Right lobe of liver (tissue), 6 donors: ENCODE measurements around the gene UBE3C. TPM values are rescaled to one million over a fixed set of nuclear protein-coding genes. Genes with fewer than 3 reads are reported as not detected.
A peak's percentile ranks its signal among the peaks of the same experiment; 100 is the strongest.
"Not testable (repeated sequence)": the region's sequence is repeated elsewhere in the genome, so short reads cannot be mapped to it uniquely, and the experiment has no call there.

Experiments
- ATAC-seq, 4 donors: fragments of 200-7000 bp; cut with Tn5 transposase; one replicate each; pipeline ENCODE4 v1.9.1; 2020; ENCODE audit warnings: mild to moderate bottlenecking in 4 of 4, moderate library complexity in 4 of 4
- DNase-seq, 3 donors: peaks; one replicate each; pipeline ENCODE4 v3.0.0-alpha.2; 2020
- H3K27ac ChIP-seq, 3 donors: fragments of 200-600 bp; one replicate each; pipeline ENCODE4 v1.8.0; 2022
- H3K27me3 ChIP-seq, 2 donors: fragments of 200-600 bp; one replicate each; pipeline ENCODE4 v1.8.0; 2022
- H3K36me3 ChIP-seq, 4 donors: fragments of 200-600 bp; sonication (generic) in 1 of 4; one replicate each; pipeline versions ENCODE4 v1.5.1 to v1.8.0; 2017 to 2022; ENCODE audit warnings: control low read depth in 1 of 4
- H3K4me1 ChIP-seq, 4 donors: fragments of 200-600 bp; sonication (generic) in 1 of 4; one replicate each; pipeline versions ENCODE4 v1.5.1 to v1.8.0; 2017 to 2022; ENCODE audit warnings: control low read depth in 1 of 4
- H3K4me3 ChIP-seq, 3 donors: fragments of 200-600 bp; one replicate each; pipeline ENCODE4 v1.8.0; 2022
- H3K9me3 ChIP-seq, 4 donors: fragments of 200-600 bp; sonication (generic) in 1 of 4; one replicate each; pipeline versions ENCODE4 v1.5.1 to v1.8.0; 2017 to 2022; ENCODE audit warnings: control low read depth in 1 of 4
- POLR2A ChIP-seq: fragments of 450-650 bp; IDR thresholded peaks from one replicate; pipeline ENCODE4 v1.6.1; 2017; ENCODE audit warnings: antibody characterized with exemption, mild to moderate bottlenecking
- WGBS: methylation state at CpG from one replicate; pipeline ENCODE4 v1.1.6; 2018; ENCODE audit warnings: low coverage, low lambda C conversion rate; ENCODE audit not compliant: insufficient coverage; ENCODE audit errors: missing lambda C conversion rate; 5-methylcytosine and 5-hydroxymethylcytosine counted together
- intact Hi-C, 2 donors: fragments of 100-400 bp; cut with DNase I; formaldehyde crosslinking; loops; one replicate each; pipeline versions ENCODE4 v1.11.2 to v1.14.1; 2022
- total RNA-seq, 6 experiments: library from RNA; depleted of rRNA in 2 of 6; stranded (reverse); fragments of >200 nt in 2 of 6; fragmentation: NEBNext Ultra II Directional in 3 of 6; extraction: Animal tissue kit (Norgen Biotek cat#: 25700) in 3 of 6; gene quantifications; one replicate each; pipeline versions ENCODE4 v1.1.0 to v1.2.4, GENCODE V29; 2016 to 2023
- TF ChIP-seq, protein P1 (sequence below), 4 donors: fragments of 200-600 bp in 3 of 4; fragments of 450-650 bp in 1 of 4; IDR thresholded peaks; one replicate each; pipeline versions ENCODE4 v1.5.1 to v1.8.0; 2016 to 2022; ENCODE audit warnings: antibody characterized with exemption in 4 of 4, mild to moderate bottlenecking in 2 of 4
- donor health status: DM: no; HTN: yes; CAD: no.
- donor health status: DM: no; HTN: no; CAD: no.
- donor health status: DM: no; HTN: no; CAD: no.
- donor health status: DM: no; HTN: yes; CAD: no.
- donor health status: DM: no; HTN: yes; CAD: no.

Gene UBE3C
- total RNA-seq, 6 experiments from 2014 or later, result 28.3 to 48.1 (median 31.9) TPM

DNA sequence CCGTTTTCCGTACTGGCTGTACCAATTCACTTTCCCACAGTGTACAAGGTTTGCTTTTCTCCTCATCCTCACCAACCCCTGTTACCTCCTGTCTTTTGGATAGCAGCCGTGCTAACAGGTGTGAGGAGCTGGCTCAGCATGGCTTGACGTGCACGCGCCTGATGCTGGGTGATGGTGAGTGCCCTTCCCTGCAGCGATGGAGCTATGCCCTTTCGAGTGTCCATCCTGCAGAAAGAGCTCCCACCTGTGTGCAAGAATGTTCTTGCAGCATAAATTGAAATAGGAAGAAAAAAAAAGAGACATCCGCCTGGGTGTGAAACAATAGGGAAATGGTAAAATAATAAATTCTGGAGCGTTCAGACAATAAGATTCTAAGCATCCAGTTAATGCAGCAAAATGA, 9.5 kb upstream of the UBE3C start:
- TF ChIP-seq, protein P1, sequence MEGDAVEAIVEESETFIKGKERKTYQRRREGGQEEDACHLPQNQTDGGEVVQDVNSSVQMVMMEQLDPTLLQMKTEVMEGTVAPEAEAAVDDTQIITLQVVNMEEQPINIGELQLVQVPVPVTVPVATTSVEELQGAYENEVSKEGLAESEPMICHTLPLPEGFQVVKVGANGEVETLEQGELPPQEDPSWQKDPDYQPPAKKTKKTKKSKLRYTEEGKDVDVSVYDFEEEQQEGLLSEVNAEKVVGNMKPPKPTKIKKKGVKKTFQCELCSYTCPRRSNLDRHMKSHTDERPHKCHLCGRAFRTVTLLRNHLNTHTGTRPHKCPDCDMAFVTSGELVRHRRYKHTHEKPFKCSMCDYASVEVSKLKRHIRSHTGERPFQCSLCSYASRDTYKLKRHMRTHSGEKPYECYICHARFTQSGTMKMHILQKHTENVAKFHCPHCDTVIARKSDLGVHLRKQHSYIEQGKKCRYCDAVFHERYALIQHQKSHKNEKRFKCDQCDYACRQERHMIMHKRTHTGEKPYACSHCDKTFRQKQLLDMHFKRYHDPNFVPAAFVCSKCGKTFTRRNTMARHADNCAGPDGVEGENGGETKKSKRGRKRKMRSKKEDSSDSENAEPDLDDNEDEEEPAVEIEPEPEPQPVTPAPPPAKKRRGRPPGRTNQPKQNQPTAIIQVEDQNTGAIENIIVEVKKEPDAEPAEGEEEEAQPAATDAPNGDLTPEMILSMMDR (IDR thresholded peaks at IDR 0.05), result no peak
- no peak for TF ChIP-seq POLR2A
- whole genome bisulfite sequencing, result 74% methylated on average over 10 of the region's 10 CpGs
- intact Hi-C loops, result no loop called here

DNA sequence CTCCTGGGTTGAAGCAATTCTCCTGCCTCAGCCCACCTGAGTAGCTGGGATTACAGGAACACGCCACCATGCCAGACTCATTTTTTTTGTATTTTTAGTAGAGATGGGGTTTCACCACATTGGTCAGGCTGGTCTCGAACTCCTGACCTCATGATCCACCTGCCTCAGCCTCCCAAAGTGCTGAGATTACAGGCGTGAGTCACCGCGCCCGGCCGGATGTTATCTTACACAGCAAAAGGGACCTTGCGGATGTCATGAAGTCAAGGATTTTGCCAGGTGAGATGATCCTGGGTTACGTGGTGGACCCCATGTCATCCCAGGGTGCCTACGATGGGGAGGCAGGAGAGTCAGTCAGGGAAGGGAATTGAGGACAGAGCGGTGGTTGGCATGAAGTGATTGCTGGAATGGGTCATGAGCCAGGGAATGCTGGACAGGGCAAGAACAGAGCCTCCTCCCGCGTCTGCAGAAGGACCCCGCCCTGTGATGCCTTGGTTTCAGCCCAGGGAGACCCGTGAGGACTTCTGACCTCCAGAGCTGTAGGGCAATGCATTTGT, 8.7 kb upstream of the UBE3C start:
- 62% methylated on average over 14 of the region's 15 CpGs for WGBS
- TF ChIP-seq, protein P1 (IDR thresholded peaks at IDR 0.05), result no peak
- TF ChIP-seq POLR2A, result no peak
- DNase-seq, result peak in 1 of 3 donors; percentile 30
- H3K9me3 ChIP-seq, result no peaks in the 10 kb centered on the region
- intact Hi-C loops, result no loop called here
- no peak for ATAC-seq
- no peaks in the 10 kb centered on the region for H3K27me3 ChIP-seq
- H3K36me3 ChIP-seq, result no peaks in the 10 kb centered on the region
- no peak overlapping the region for H3K4me3 ChIP-seq
- no peak overlapping the region for H3K27ac ChIP-seq
- H3K4me1 ChIP-seq, result no peaks in the 10 kb centered on the region

More for the DNA sequence above, 9.5 kb upstream of the UBE3C start:
- Histone ChIP-seq H3K27ac (no peak overlapping the region), H3K36me3 (no peaks in the 10 kb centered on the region), H3K9me3 (no peaks in the 10 kb centered on the region), H3K4me3 (no peak overlapping the region), H3K4me1 (no peaks in the 10 kb centered on the region), H3K27me3 (no peaks in the 10 kb centered on the region)
- no peak for ATAC-seq
- DNase-seq, result peak in 1 of 3 donors; percentile 20

DNA sequence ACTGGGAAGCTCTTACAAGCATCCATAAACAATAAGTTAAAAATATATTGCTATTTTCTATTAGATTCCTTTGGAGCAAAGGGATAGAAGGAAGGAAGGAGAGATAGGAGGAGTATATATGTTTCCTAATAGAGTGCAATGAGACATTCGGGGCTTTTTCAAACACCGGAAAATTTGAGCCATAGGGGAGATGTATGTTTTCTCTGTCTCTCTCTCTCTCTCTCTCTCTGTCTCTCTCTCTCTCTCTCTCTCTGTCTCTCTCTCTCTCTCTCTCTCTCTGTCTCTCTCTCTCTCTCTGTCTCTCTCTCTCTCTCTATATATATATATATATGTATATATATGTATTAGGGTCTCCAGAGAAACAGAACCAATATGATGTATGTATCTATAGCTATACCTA, 7.9 kb upstream of the UBE3C start:
- H3K4me1 ChIP-seq, H3K27me3 ChIP-seq, H3K9me3 ChIP-seq, DNase-seq, ATAC-seq, intact Hi-C loops, H3K36me3 ChIP-seq, H3K4me3 ChIP-seq, H3K27ac ChIP-seq: not testable (repeated sequence)
- 73% methylated on average over 2 of the region's 2 CpGs for WGBS

DNA sequence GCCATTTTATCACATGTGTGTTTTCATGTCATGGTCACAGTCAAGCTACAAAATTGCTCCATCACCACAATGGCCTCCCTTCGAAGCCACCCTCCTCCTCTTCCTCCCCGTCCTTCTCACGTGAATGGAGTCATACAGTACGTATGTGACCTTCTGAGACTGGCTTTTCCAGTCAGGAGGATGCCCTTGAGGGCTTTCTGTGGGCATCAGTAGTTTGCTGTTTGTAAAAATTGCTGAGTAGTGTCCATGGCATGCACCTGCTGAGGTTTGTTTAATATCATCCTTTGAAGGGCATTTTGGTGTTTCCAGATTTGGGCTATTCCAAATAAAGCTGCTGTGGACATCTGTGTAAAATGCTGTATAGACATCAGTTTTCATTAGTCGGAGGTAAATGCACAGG, 5.9 kb upstream of the UBE3C start:
- intact Hi-C loops, result no loop called here
- no peak for DNase-seq

DNA sequence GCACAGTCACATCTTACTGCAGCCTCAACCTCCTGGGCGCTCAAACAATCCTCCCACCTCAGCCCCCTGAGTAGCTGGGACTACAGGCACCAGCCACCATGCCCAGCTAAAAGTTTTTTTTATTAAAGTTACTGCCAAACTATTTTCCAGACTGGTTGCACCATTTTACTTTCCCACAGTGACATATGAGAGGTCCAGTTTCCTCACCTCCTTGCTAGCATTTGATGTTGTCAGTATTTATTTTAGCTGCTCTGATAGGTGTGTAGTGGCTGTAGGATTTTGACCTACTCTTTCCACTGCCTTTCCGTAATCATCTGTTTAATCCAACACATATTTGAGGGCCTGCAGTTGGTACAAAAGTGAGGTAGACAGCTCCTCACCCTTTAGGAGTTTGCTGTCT, 5.4 kb upstream of the UBE3C start:
- Histone ChIP-seq H3K9me3 (no peaks in the 10 kb centered on the region), H3K4me3 (no peak overlapping the region), H3K4me1 (peaks cover 0 to 5% (median 0%) of the 10 kb centered on the region in 4 donors), H3K36me3 (no peaks in the 10 kb centered on the region), H3K27me3 (no peaks in the 10 kb centered on the region), H3K27ac (no peak overlapping the region)
- intact Hi-C loops, result no loop called here
- DNase-seq (no peak), ATAC-seq (no peak)
- no peak for TF ChIP-seq POLR2A
- TF ChIP-seq, protein P1 (IDR thresholded peaks at IDR 0.05), result no peak
- WGBS, result 83% methylated on average over 2 of the region's 2 CpGs

More for the DNA sequence above, 5.9 kb upstream of the UBE3C start:
- H3K27me3 ChIP-seq, result no peaks in the 10 kb centered on the region
- H3K4me3 ChIP-seq, result no peak overlapping the region
- no peak overlapping the region for H3K27ac ChIP-seq
- ATAC-seq, result no peak
- TF ChIP-seq, protein P1 (IDR thresholded peaks at IDR 0.05), result no peak
- TF ChIP-seq POLR2A, result no peak
- peaks cover 0 to under 1% (median 0%) of the 10 kb centered on the region in 4 donors for H3K4me1 ChIP-seq
- H3K9me3 ChIP-seq, result no peaks in the 10 kb centered on the region
- no peaks in the 10 kb centered on the region for H3K36me3 ChIP-seq
- WGBS, result 62% methylated on average over 3 of the region's 5 CpGs
